Gastroesophageal sphincter (tissue), 4 donors: ENCODE measurements around the gene AGTPBP1. TPM values are rescaled to one million over a fixed set of nuclear protein-coding genes. Genes with fewer than 3 reads are reported as not detected.
A peak's percentile ranks its signal among the peaks of the same experiment; 100 is the strongest.

ENCODE experiments used
- ATAC-seq: fragments of 150-250 bp; one replicate; pipeline ENCODE4 v1.9.1; 2016; ENCODE audit warnings: mild to moderate bottlenecking, moderate library complexity
- H3K27ac ChIP-seq, 4 donors: fragments of 200-600 bp; sonication (generic) in 3 of 4; 1 replicate in 3 of 4; 2 replicates in 1 of 4; pipeline ENCODE4 v1.5.1; 2016 to 2019
- H3K27me3 ChIP-seq: fragments of 200-600 bp; sonication (generic); one replicate; pipeline ENCODE4 v1.5.1; 2019
- H3K36me3 ChIP-seq, 2 donors: fragments of 200-600 bp; sonication (generic); one replicate each; pipeline ENCODE4 v1.5.1; 2019; ENCODE audit warnings: control low read depth in 1 of 2
- H3K4me1 ChIP-seq, 3 donors: fragments of 200-600 bp; sonication (generic); 1 replicate in 2 of 3; 2 replicates in 1 of 3; pipeline ENCODE4 v1.5.1; 2016 to 2019; ENCODE audit warnings: control low read depth in 2 of 3
- H3K4me3 ChIP-seq, 2 donors: fragments of 200-600 bp; sonication (generic); one replicate each; pipeline ENCODE4 v1.5.1; 2019; ENCODE audit warnings: mild to moderate bottlenecking in 1 of 2, moderate library complexity in 1 of 2
- H3K9me3 ChIP-seq, 3 donors: fragments of 200-600 bp; sonication (generic); one replicate each; pipeline ENCODE4 v1.5.1; 2017 to 2019; ENCODE audit warnings: control low read depth in 2 of 3
- EP300 ChIP-seq: sonication (generic); formaldehyde crosslinking; IDR thresholded peaks from one replicate; pipeline ENCODE4 v1.6.1; 2017; ENCODE audit warnings: antibody characterized with exemption, mild to moderate bottlenecking
- POLR2A ChIP-seq, 2 donors: fragments of 450-650 bp; IDR thresholded peaks; one replicate each; pipeline ENCODE4 v1.6.1; 2017; ENCODE audit warnings: antibody characterized with exemption in 2 of 2, mild to moderate bottlenecking in 2 of 2, moderate library complexity in 1 of 2
- POLR2AphosphoS5 ChIP-seq: sonication (generic); formaldehyde crosslinking; IDR thresholded peaks from one replicate; pipeline ENCODE4 v1.6.1; 2017; ENCODE audit warnings: antibody characterized with exemption
- WGBS, 2 donors: methylation state at CpG; one replicate each; pipeline ENCODE4 v1.1.5; 2018; ENCODE audit warnings: low coverage in 1 of 2; 5-methylcytosine and 5-hydroxymethylcytosine counted together
- total RNA-seq, 4 donors: library from RNA; depleted of rRNA; stranded (reverse); fragments of >200 nt; gene quantifications; one replicate each; pipeline ENCODE4 v1.1.0, GENCODE V29; 2016
- TF ChIP-seq, protein P1 (sequence below), 4 experiments: fragments of 200-600 bp in 2 of 4; fragments of 450-650 bp in 2 of 4; sonication (generic) in 1 of 4; IDR thresholded peaks; one replicate each; pipeline ENCODE4 v1.5.1; 2017 to 2019; ENCODE audit warnings: antibody characterized with exemption in 4 of 4, mild to moderate bottlenecking in 2 of 4, moderate library complexity in 2 of 4

The AGTPBP1 gene
- total RNA-seq, 4 donors from 2014 or later = 15.3 to 29.7 (median 19.1) TPM

GRCh38 chr9:85745203-85745602, 3.4 kb upstream of the AGTPBP1 start:
- no peak for TF ChIP-seq POLR2A (IDR thresholded peaks at IDR 0.05)
- TF ChIP-seq, protein P1, sequence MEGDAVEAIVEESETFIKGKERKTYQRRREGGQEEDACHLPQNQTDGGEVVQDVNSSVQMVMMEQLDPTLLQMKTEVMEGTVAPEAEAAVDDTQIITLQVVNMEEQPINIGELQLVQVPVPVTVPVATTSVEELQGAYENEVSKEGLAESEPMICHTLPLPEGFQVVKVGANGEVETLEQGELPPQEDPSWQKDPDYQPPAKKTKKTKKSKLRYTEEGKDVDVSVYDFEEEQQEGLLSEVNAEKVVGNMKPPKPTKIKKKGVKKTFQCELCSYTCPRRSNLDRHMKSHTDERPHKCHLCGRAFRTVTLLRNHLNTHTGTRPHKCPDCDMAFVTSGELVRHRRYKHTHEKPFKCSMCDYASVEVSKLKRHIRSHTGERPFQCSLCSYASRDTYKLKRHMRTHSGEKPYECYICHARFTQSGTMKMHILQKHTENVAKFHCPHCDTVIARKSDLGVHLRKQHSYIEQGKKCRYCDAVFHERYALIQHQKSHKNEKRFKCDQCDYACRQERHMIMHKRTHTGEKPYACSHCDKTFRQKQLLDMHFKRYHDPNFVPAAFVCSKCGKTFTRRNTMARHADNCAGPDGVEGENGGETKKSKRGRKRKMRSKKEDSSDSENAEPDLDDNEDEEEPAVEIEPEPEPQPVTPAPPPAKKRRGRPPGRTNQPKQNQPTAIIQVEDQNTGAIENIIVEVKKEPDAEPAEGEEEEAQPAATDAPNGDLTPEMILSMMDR (IDR thresholded peaks at IDR 0.05) = no peak
- no peak for TF ChIP-seq POLR2AphosphoS5
- no peak for TF ChIP-seq EP300
- Histone ChIP-seq H3K4me1 (peaks cover 0 to 20% (median 0%) of the 10 kb centered on the region in 3 donors), H3K27me3 (peaks cover 9% of the 10 kb centered on the region), H3K36me3 (no peaks in the 10 kb centered on the region), H3K27ac (no peak overlapping the region), H3K4me3 (no peak overlapping the region), H3K9me3 (no peaks in the 10 kb centered on the region)
- ATAC-seq = no peak
- 79 to 94% methylated on average over 2 of the region's 2 CpGs for WGBS, 2 donors

- H3K27me3 ChIP-seq = peaks cover 9% of the 10 kb centered on the region
- no peaks in the 10 kb centered on the region for H3K9me3 ChIP-seq
- no peak overlapping the region for H3K4me3 ChIP-seq
- no peak for ATAC-seq
- H3K4me1 ChIP-seq = peaks cover 0 to 24% (median 0%) of the 10 kb centered on the region in 3 donors
- WGBS, 2 donors = 74 to 100% methylated on average over 1 to 7 of the region's 7 CpGs
- TF ChIP-seq POLR2AphosphoS5 (no peak), POLR2A (IDR thresholded peaks at IDR 0.05) (no peak), EP300 (no peak)
- TF ChIP-seq, protein P1 (IDR thresholded peaks at IDR 0.05) = no peak
- H3K36me3 ChIP-seq = no peaks in the 10 kb centered on the region
- H3K27ac ChIP-seq = no peak overlapping the region
These were observed 2.7 kb upstream of the AGTPBP1 start for GRCh38 chr9:85744480-85744879.

- TF ChIP-seq POLR2A (IDR thresholded peaks at IDR 0.05) (no peak), POLR2AphosphoS5 (no peak), EP300 (no peak)
- TF ChIP-seq, protein P1 (IDR thresholded peaks at IDR 0.05) = no peak
- H3K27ac ChIP-seq = no peak overlapping the region
- WGBS, 2 donors = 61% methylated on average over 10 to 14 of the region's 14 CpGs
- peaks cover 0 to 24% (median 0%) of the 10 kb centered on the region in 3 donors for H3K4me1 ChIP-seq
- H3K4me3 ChIP-seq = no peak overlapping the region
- no peak for ATAC-seq
- no peaks in the 10 kb centered on the region for H3K36me3 ChIP-seq
- no peaks in the 10 kb centered on the region for H3K9me3 ChIP-seq
- H3K27me3 ChIP-seq = peaks cover 9% of the 10 kb centered on the region
These were observed 1.7 kb upstream of the AGTPBP1 start for GRCh38 chr9:85743275-85744128.

GRCh38 chr9:85742597-85742936, 813 bp upstream of the AGTPBP1 start:
- WGBS, 2 donors = 0 to 3% methylated on average over 4 of the region's 4 CpGs
- no peaks in the 10 kb centered on the region for H3K9me3 ChIP-seq
- TF ChIP-seq POLR2AphosphoS5 (peak; percentile 75), EP300 (no peak)
- H3K36me3 ChIP-seq = no peaks in the 10 kb centered on the region
- no peak for ATAC-seq
- peak overlapping the region; percentile 49 to 92 (median 90) for H3K27ac ChIP-seq
- peaks cover 9% of the 10 kb centered on the region for H3K27me3 ChIP-seq
- H3K4me1 ChIP-seq = peaks cover 0 to 24% (median 0%) of the 10 kb centered on the region in 3 donors
- H3K4me3 ChIP-seq = peak overlapping the region; percentile 71 to 92

GRCh38 chr9:85741095-85741874, 469 bp downstream of the AGTPBP1 start:
- Histone ChIP-seq H3K36me3 (no peaks in the 10 kb centered on the region), H3K9me3 (no peaks in the 10 kb centered on the region), H3K27ac (peak overlapping the region; percentile 44 to 92 (median 90)), H3K4me3 (peak overlapping the region; percentile 71 to 92), H3K27me3 (peaks cover 7% of the 10 kb centered on the region), H3K4me1 (peaks cover 0 to 24% (median 0%) of the 10 kb centered on the region in 3 donors)
- ATAC-seq = peak; percentile 61
- TF ChIP-seq EP300 (no peak), POLR2A (IDR thresholded peaks at IDR 0.05) (no peak)
- TF ChIP-seq, protein P1 (IDR thresholded peaks at IDR 0.05) = no peak
- 0% methylated on average over 1 to 2 of the region's 75 CpGs for WGBS, 2 donors
